Calu3 (cell line): Measurements from ENCODE around the gene RFX7. TPM values are rescaled to one million over a fixed set of nuclear protein-coding genes. Genes with fewer than 3 reads are reported as not detected.

ENCODE experiments used
- BruUV-seq: library from RNA; stranded (reverse); fragments of 400-500 nt; replicated peaks from 2 replicates; lab custom pipeline; 2021; lab: Mats Ljungman, UMichigan
- CTCF ChIA-PET: fragments of 300-600 bp; sonication (Branson Sonifier 250); formaldehyde crosslinking; loops from one replicate; lab custom pipeline; 2022; ENCODE audit warnings: antibody characterized with exemption; lab: Charles Lee
- DNase-seq: peaks from one replicate; pipeline ENCODE4 v3.0.0; 2022
- H3K27ac Mint-ChIP-seq: one replicate; pipeline ENCODE4 v1.8.0; 2022; ENCODE audit warnings: mixed read lengths; ENCODE audit not compliant: unreplicated experiment
- H3K27me3 Mint-ChIP-seq: one replicate; pipeline ENCODE4 v1.8.0; 2022; ENCODE audit warnings: mixed read lengths; ENCODE audit not compliant: unreplicated experiment
- H3K36me3 Mint-ChIP-seq: one replicate; pipeline ENCODE4 v1.8.0; 2022; ENCODE audit warnings: mild to moderate bottlenecking, moderate library complexity, mixed read lengths; ENCODE audit not compliant: insufficient read depth, unreplicated experiment
- H3K4me1 Mint-ChIP-seq: one replicate; pipeline ENCODE4 v1.8.0; 2022; ENCODE audit warnings: mild to moderate bottlenecking, low read depth, mixed read lengths; ENCODE audit not compliant: unreplicated experiment
- H3K4me3 Mint-ChIP-seq: one replicate; pipeline ENCODE4 v1.8.0; 2022; ENCODE audit warnings: mild to moderate bottlenecking, low read depth, moderate library complexity, mixed read lengths; ENCODE audit not compliant: unreplicated experiment
- H3K9me3 Mint-ChIP-seq: one replicate; pipeline ENCODE4 v1.8.0; 2022; ENCODE audit warnings: low read depth, mixed read lengths; ENCODE audit not compliant: unreplicated experiment
- CTCF ChIP-seq: fragments of 200-600 bp; IDR thresholded peaks from one replicate; pipeline ENCODE4 v1.8.0; 2022; ENCODE audit warnings: antibody characterized with exemption; ENCODE audit not compliant: unreplicated experiment
- intact Hi-C: fragments of 100-400 bp; cut with micrococcal nuclease; formaldehyde crosslinking; loops from one replicate; pipeline ENCODE4 v1.10.0; 2022; ENCODE audit not compliant: unreplicated experiment
- total RNA-seq: library from RNA; stranded (reverse); gene quantifications from 2 replicates; pipeline ENCODE4 v1.2.3, GENCODE V29; 2022

The RFX7 gene
- total RNA-seq, 1 experiment from 2014 or later = 31.4 TPM

- peaks cover 17% of the 10 kb centered on the region for H3K36me3 Mint-ChIP-seq
Observed at GRCh38 chr15:56126409-56126808, 117.3 kb downstream of the RFX7 start.

GRCh38 chr15:56124391-56124790 is 119.3 kb downstream of the RFX7 start:
- H3K36me3 Mint-ChIP-seq = peaks cover 17% of the 10 kb centered on the region
- no peak overlapping the region for H3K27ac Mint-ChIP-seq
- no peak overlapping the region for H3K4me3 Mint-ChIP-seq
- CTCF ChIA-PET = no interaction called here
- H3K4me1 Mint-ChIP-seq = no peaks in the 10 kb centered on the region
- no peaks in the 10 kb centered on the region for H3K27me3 Mint-ChIP-seq
- intact Hi-C loops = no loop called here
- peaks cover 17% of the 10 kb centered on the region for H3K9me3 Mint-ChIP-seq
- no peak for TF ChIP-seq CTCF
- BruUV-seq = no TSS peak
- no peak for DNase-seq

More at GRCh38 chr15:56126409-56126808, 117.3 kb downstream of the RFX7 start:
- TF ChIP-seq CTCF = no peak
- BruUV-seq = no TSS peak
- DNase-seq = no peak
- no peak overlapping the region for H3K4me3 Mint-ChIP-seq
- H3K27ac Mint-ChIP-seq = no peak overlapping the region
- peaks cover 15% of the 10 kb centered on the region for H3K9me3 Mint-ChIP-seq
- H3K27me3 Mint-ChIP-seq = no peaks in the 10 kb centered on the region
- CTCF ChIA-PET = no interaction called here
- no peaks in the 10 kb centered on the region for H3K4me1 Mint-ChIP-seq
- intact Hi-C loops = no loop called here

GRCh38 chr15:56105855-56106254 is 137.8 kb downstream of the RFX7 start:
- no peak for DNase-seq
- no TSS peak for BruUV-seq
- no peak overlapping the region for H3K4me3 Mint-ChIP-seq
- intact Hi-C loops = no loop called here
- CTCF ChIA-PET = no interaction called here
- H3K4me1 Mint-ChIP-seq = peaks cover 7% of the 10 kb centered on the region
- no peak for TF ChIP-seq CTCF
- H3K27me3 Mint-ChIP-seq = no peaks in the 10 kb centered on the region
- no peaks in the 10 kb centered on the region for H3K9me3 Mint-ChIP-seq
- peaks cover 6% of the 10 kb centered on the region for H3K36me3 Mint-ChIP-seq
- H3K27ac Mint-ChIP-seq = no peak overlapping the region

GRCh38 chr15:56102441-56102840 is 141.2 kb downstream of the RFX7 start:
- intact Hi-C loops = no loop called here
- TF ChIP-seq CTCF = no peak
- CTCF ChIA-PET = no interaction called here

More at GRCh38 chr15:56102441-56102840, 141.2 kb downstream of the RFX7 start:
- Mint-ChIP-seq H3K4me3 (no peak overlapping the region), H3K4me1 (no peaks in the 10 kb centered on the region), H3K36me3 (peaks cover 2% of the 10 kb centered on the region), H3K9me3 (no peaks in the 10 kb centered on the region), H3K27ac (no peak overlapping the region), H3K27me3 (no peaks in the 10 kb centered on the region)
- no peak for DNase-seq
- BruUV-seq = no TSS peak
